H7 (cell line): ENCODE measurements around the gene COL15A1. TPM values are rescaled to one million over a fixed set of nuclear protein-coding genes. Genes with fewer than 3 reads are reported as not detected.

ENCODE experiments used
- DNase-seq: peaks from one replicate; pipeline ENCODE4 v3.0.0; 2012
- H3K27me3 ChIP-seq: 2 replicates; pipeline ENCODE4 v1.6.0; 2011; ENCODE audit warnings: mild to moderate bottlenecking, low read length; ENCODE audit not compliant: control insufficient read depth, insufficient read depth
- H3K36me3 ChIP-seq: replicated peaks from 2 replicates; pipeline ENCODE4 v1.5.1; 2011; ENCODE audit warnings: low read length; ENCODE audit not compliant: control insufficient read depth, insufficient read depth
- H3K4me3 ChIP-seq: 2 replicates; pipeline ENCODE4 v1.5.1; 2011; ENCODE audit warnings: low read depth, mild to moderate bottlenecking, control low read depth, low read length, moderate library complexity; ENCODE audit not compliant: insufficient read depth
- total RNA-seq: library from RNA; depleted of rRNA; stranded (reverse); fragments of >200 nt; shearing (Covaris generic); gene quantifications from 2 replicates; pipeline ENCODE4 v1.2.3, GENCODE V29; 2014

Gene COL15A1
- total RNA-seq, 1 experiment from 2014 or later, result not detected

GRCh38 chr9:99070681-99071080 lies 127.0 kb downstream of the COL15A1 start:
- no peaks in the 10 kb centered on the region for H3K27me3 ChIP-seq
- H3K4me3 ChIP-seq, result no peak overlapping the region
- H3K36me3 ChIP-seq, result no peaks in the 10 kb centered on the region
- no peak for DNase-seq

GRCh38 chr9:99071313-99072039 lies 127.8 kb downstream of the COL15A1 start:
- DNase-seq, result no peak
- H3K36me3 ChIP-seq, result no peaks in the 10 kb centered on the region
- no peak overlapping the region for H3K4me3 ChIP-seq
- H3K27me3 ChIP-seq, result no peaks in the 10 kb centered on the region

GRCh38 chr9:99072040-99072394 lies 128.3 kb downstream of the COL15A1 start:
- Histone ChIP-seq H3K36me3 (no peaks in the 10 kb centered on the region), H3K27me3 (no peaks in the 10 kb centered on the region), H3K4me3 (no peak overlapping the region)
- DNase-seq, result no peak

GRCh38 chr9:99073347-99073746 lies 129.6 kb downstream of the COL15A1 start:
- no peak for DNase-seq
- H3K4me3 ChIP-seq, result no peak overlapping the region
- H3K27me3 ChIP-seq, result no peaks in the 10 kb centered on the region
- H3K36me3 ChIP-seq, result no peaks in the 10 kb centered on the region

DNA sequence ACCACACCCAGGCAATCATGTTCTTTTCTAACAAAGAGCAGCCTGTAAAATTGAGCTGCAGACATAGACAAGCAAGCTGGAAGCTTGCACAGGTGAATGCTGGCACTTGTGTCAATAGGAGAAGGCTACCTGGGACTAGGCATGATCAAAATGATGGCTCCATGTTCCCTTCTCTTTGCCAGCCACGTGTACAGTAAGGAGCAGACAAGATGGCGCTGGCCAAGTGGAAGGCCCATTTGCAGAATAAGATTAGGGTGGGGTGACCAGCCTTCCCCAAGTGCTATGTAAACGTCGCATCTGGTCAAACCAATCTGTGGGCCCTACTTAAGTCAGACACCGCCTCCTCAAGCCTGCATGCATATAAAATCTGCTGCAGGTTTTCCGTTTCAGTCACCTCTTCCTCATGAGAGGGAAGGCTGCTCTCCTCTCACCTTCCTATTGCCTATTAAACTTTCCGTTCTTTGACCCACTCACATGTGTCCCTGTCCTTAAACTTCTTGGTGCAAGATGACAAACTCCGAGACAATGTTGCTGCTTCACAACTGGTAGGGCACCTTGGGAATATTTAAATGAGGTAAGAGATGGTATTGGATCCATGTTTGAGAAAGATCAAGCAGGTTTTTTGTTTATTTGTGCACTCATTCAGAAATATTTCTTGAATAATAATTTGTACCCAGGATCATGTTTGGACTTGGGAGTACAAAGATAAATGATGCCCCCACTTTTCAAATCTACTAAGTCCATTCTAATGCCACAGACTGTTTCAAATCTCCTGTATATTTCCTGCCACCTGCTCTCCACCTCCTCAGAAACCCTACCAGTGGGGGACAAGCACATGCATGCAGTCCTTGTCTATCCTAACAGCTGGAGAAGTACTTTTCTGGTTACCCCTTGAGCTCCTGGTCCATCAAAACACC lies 130.5 kb downstream of the COL15A1 start:
- Histone ChIP-seq H3K4me3 (no peak overlapping the region), H3K27me3 (no peaks in the 10 kb centered on the region), H3K36me3 (no peaks in the 10 kb centered on the region)
- no peak for DNase-seq

- Histone ChIP-seq H3K4me3 (no peak overlapping the region), H3K36me3 (no peaks in the 10 kb centered on the region), H3K27me3 (no peaks in the 10 kb centered on the region)
- DNase-seq, result no peak
Measured at GRCh38 chr9:99074902-99075245, 131.2 kb downstream of the COL15A1 start.

- H3K4me3 ChIP-seq, result no peak overlapping the region
- DNase-seq, result no peak
- H3K27me3 ChIP-seq, result no peaks in the 10 kb centered on the region
- H3K36me3 ChIP-seq, result no peaks in the 10 kb centered on the region
Measured at GRCh38 chr9:99075246-99075912, 131.7 kb downstream of the COL15A1 start.

DNA sequence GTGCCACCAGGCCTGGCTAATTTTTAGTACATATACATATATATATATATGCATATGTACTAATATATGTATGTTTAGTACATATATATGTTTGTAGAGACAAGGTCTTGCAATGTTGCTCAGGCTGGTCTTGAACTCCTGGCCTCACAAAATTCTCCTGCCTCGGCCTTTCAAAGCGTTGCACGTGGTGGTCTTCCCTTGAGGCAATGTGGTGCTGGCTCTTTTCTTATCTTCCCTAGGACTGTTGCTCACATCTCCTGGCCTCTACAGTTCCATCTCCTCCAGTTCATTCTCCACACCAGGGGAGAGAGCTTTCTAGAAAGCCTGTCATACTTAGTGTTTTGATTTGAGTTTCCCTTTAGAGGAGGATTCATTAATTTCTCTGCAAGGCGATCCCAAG lies 132.3 kb downstream of the COL15A1 start:
- DNase-seq, result no peak
- no peak overlapping the region for H3K4me3 ChIP-seq
- no peaks in the 10 kb centered on the region for H3K36me3 ChIP-seq
- H3K27me3 ChIP-seq, result no peaks in the 10 kb centered on the region

GRCh38 chr9:99076483-99077171 lies 132.9 kb downstream of the COL15A1 start:
- Histone ChIP-seq H3K36me3 (no peaks in the 10 kb centered on the region), H3K4me3 (no peak overlapping the region), H3K27me3 (no peaks in the 10 kb centered on the region)
- no peak for DNase-seq

GRCh38 chr9:99078717-99079116 lies 135.0 kb downstream of the COL15A1 start:
- no peak overlapping the region for H3K4me3 ChIP-seq
- no peaks in the 10 kb centered on the region for H3K36me3 ChIP-seq
- no peak for DNase-seq
- H3K27me3 ChIP-seq, result no peaks in the 10 kb centered on the region

DNA sequence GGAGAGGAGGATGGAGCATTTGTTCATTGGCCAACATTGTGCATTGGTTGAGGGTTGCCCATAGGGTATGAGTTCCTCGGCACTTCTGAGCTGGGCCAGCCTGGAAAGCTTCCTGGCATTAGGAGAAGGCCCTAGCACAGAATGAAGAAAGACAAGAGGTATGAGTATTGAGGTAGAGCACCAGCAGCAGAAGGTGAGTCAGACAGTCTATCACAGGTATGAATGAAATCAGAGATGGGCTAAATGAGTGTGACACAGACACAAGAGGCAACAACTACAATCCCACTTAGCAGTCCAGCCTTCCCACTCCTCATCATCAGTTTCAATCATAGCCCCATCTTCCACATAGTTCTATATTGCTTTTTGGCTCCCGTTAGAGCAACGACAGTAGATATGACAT lies 135.8 kb downstream of the COL15A1 start:
- Histone ChIP-seq H3K36me3 (no peaks in the 10 kb centered on the region), H3K27me3 (no peaks in the 10 kb centered on the region), H3K4me3 (no peak overlapping the region)
- no peak for DNase-seq

- H3K4me3 ChIP-seq, result no peak overlapping the region
- H3K27me3 ChIP-seq, result no peaks in the 10 kb centered on the region
- DNase-seq, result no peak
- H3K36me3 ChIP-seq, result no peaks in the 10 kb centered on the region
Measured at GRCh38 chr9:99083051-99083450, 139.3 kb downstream of the COL15A1 start.

- no peaks in the 10 kb centered on the region for H3K36me3 ChIP-seq
- DNase-seq, result no peak
Measured at GRCh38 chr9:99085949-99086948, 142.5 kb downstream of the COL15A1 start.

More at GRCh38 chr9:99085949-99086948, 142.5 kb downstream of the COL15A1 start:
- Histone ChIP-seq H3K4me3 (no peak overlapping the region), H3K27me3 (no peaks in the 10 kb centered on the region)
